ENCODE results near the gene ACAA1. TPM values are rescaled to one million over a fixed set of nuclear protein-coding genes. Genes with fewer than 3 reads are reported as not detected.

ACAA1 gene
- total RNA-seq, 1 donor from 2014 or later, result 81.7 TPM

DNA sequence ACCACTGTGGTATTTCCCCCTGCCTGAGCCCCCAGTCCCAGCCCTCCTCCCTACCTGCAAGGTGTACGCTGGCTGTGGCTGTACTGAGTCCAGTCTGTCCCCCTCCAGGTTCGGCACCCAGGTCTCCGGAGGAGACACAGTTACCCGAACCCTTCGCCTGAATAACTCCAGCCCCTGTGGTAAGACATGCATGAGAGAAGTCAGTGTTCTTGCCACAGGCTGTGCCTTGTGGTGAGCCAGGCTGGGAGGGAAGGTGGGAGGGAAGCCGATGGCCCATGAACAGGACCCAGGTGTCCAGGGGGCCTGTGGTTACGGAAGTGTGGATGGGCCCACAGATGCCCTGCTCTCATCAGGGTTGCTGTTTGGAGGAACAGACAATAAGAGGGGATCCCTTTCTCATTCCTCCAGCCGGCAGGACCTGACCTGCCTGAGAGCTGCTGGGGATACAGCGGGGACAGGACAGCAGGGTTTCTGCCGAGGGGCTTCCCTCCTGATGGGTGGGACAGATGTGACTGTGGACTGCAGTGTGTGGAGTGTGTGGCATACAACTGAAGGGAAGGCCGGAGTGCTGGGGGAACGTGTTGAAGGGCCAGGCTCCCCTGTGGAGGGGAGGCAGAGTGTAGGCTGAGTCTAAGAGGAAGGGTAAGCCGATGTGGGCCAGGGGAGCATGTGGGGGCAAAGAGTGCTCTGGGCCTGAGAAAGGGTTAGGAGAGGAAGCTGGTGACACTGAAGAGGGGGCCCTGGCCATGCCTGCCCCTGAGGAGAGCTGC is 21.9 kb downstream of the ACAA1 start:
- ATAC-seq (no peak), DNase-seq (no peak)
- TF ChIP-seq, protein P1, sequence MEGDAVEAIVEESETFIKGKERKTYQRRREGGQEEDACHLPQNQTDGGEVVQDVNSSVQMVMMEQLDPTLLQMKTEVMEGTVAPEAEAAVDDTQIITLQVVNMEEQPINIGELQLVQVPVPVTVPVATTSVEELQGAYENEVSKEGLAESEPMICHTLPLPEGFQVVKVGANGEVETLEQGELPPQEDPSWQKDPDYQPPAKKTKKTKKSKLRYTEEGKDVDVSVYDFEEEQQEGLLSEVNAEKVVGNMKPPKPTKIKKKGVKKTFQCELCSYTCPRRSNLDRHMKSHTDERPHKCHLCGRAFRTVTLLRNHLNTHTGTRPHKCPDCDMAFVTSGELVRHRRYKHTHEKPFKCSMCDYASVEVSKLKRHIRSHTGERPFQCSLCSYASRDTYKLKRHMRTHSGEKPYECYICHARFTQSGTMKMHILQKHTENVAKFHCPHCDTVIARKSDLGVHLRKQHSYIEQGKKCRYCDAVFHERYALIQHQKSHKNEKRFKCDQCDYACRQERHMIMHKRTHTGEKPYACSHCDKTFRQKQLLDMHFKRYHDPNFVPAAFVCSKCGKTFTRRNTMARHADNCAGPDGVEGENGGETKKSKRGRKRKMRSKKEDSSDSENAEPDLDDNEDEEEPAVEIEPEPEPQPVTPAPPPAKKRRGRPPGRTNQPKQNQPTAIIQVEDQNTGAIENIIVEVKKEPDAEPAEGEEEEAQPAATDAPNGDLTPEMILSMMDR (IDR thresholded peaks at IDR 0.05), result no peak
- intact Hi-C loops (cut with DNase I), result no loop called here
- H3K4me1 ChIP-seq, result no peaks in the 10 kb centered on the region
- H3K36me3 ChIP-seq, result peaks cover 5% of the 10 kb centered on the region
- H3K27me3 ChIP-seq, result no peaks in the 10 kb centered on the region
- H3K9me3 ChIP-seq, result no peaks in the 10 kb centered on the region
- H3K4me3 ChIP-seq, result no peak overlapping the region
- no peak overlapping the region for H3K27ac ChIP-seq

- Histone ChIP-seq H3K27ac (no peak overlapping the region), H3K27me3 (no peaks in the 10 kb centered on the region), H3K4me3 (no peak overlapping the region), H3K36me3 (no peaks in the 10 kb centered on the region), H3K4me1 (no peaks in the 10 kb centered on the region), H3K9me3 (no peaks in the 10 kb centered on the region)
- no peak for ATAC-seq
- DNase-seq, result no peak
- TF ChIP-seq, protein P1 (IDR thresholded peaks at IDR 0.05), result no peak
- intact Hi-C loops (cut with DNase I), result no loop called here
Measured at GRCh38 chr3:38114052-38114874, 22.7 kb downstream of the ACAA1 start.

GRCh38 chr3:38112378-38112761 is 24.6 kb downstream of the ACAA1 start:
- H3K36me3 ChIP-seq, result no peaks in the 10 kb centered on the region
- intact Hi-C loops (cut with DNase I), result no loop called here
- no peak overlapping the region for H3K4me3 ChIP-seq
- ATAC-seq (no peak), DNase-seq (no peak)
- H3K27me3 ChIP-seq, result no peaks in the 10 kb centered on the region
- H3K4me1 ChIP-seq, result no peaks in the 10 kb centered on the region
- TF ChIP-seq, protein P1 (IDR thresholded peaks at IDR 0.05), result no peak
- no peak overlapping the region for H3K27ac ChIP-seq
- no peaks in the 10 kb centered on the region for H3K9me3 ChIP-seq

DNA sequence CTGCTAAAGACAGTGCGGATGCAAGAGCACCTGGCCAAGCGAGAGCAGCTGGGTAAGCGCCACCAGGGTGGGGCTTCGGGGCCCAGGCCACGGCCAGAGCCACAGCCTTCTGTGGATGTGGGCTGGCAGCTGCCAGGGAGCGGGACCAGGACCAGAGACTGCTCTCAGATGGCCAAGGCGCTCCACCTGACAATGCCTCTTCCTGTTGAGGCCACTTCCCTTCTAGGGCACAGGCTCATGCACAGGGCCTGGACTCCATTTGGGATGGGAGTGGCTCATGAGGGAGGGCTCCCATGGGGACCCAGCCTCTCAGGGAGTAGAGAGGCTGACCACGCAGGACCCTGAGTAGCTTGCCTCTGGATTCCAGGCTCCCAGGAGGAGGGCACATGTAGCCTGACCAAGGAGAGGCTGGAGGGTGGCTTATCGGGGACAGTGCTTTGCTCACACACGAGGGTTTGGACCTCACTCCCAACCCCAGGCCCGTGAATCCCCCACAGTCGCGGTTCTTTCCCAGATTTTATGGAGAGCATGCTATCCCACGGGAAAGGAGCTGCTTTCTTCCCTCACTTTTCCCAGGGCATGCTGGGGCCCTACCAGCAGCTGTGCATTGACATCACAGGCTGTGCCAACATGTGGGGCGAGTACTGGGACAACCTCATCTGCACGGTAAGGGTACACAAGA is 25.1 kb downstream of the ACAA1 start:
- Histone ChIP-seq H3K27me3 (no peaks in the 10 kb centered on the region), H3K4me1 (no peaks in the 10 kb centered on the region), H3K9me3 (no peaks in the 10 kb centered on the region), H3K27ac (no peak overlapping the region), H3K4me3 (no peak overlapping the region), H3K36me3 (no peaks in the 10 kb centered on the region)
- DNase-seq, result no peak
- intact Hi-C loops (cut with DNase I), result no loop called here
- ATAC-seq, result no peak
- TF ChIP-seq, protein P1 (IDR thresholded peaks at IDR 0.05), result no peak

DNA sequence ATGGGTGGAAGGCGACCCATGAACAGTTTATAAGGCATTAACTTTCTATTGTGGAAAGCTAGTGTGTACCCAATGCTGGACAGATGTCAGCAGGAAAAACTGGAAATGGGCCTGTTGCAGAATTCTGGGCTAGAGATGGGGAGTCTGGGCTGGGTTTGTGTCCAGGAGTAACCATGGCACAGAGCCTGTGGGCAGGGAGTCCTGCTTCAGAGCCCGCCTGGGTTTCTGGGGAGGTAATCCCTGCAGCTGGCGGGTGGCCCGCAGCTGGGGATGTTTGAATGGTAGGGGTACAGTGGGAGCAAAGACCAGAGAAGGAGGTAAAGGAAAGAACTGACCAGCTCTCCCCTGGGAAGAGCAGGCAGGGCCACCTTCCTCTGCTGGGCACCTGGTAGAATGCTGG is 25.7 kb downstream of the ACAA1 start:
- intact Hi-C loops (cut with DNase I), result no loop called here
- Histone ChIP-seq H3K27me3 (no peaks in the 10 kb centered on the region), H3K36me3 (no peaks in the 10 kb centered on the region), H3K9me3 (no peaks in the 10 kb centered on the region), H3K4me1 (no peaks in the 10 kb centered on the region), H3K27ac (no peak overlapping the region), H3K4me3 (no peak overlapping the region)
- TF ChIP-seq, protein P1 (IDR thresholded peaks at IDR 0.05), result no peak
- ATAC-seq (no peak), DNase-seq (no peak)
